GM19328 (cell line): ENCODE results near the gene PLEKHB1.
"Not testable (repeated sequence)": the region's sequence is repeated elsewhere in the genome, so short reads cannot be mapped to it uniquely, and the experiment has no call there.

Experiments
- ATAC-seq: cut with Tn5 transposase; IDR thresholded peaks from one replicate; pipeline ENCODE4 v1.9.1; 2021; ENCODE audit warnings: mild to moderate bottlenecking, moderate library complexity; ENCODE audit not compliant: unreplicated experiment

Gene PLEKHB1

GRCh38 chr11:73670808-73671207, 24.4 kb downstream of the PLEKHB1 start:
- ATAC-seq, result no peak

GRCh38 chr11:73671701-73672100, 25.3 kb downstream of the PLEKHB1 start:
- no peak for ATAC-seq

DNA sequence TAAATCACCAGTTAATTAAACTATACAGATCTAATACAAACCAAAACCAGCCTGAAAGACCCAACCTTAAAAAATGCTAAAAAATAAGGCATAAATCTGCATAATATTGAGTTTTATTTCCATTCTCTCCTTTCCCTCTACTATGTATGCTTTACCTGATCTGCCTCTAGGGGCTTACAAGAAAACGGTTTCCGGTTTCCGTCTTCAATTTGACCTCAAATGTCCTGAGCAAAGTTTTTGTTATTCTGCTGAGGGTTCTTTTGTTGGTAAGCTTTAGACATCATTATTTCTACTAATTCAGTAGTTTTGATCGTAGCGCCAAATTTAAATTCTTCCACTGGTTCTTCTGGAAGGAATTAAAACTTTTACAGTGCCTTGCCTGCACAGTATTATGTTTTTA, 30.2 kb downstream of the PLEKHB1 start:
- not testable (repeated sequence) for ATAC-seq

DNA sequence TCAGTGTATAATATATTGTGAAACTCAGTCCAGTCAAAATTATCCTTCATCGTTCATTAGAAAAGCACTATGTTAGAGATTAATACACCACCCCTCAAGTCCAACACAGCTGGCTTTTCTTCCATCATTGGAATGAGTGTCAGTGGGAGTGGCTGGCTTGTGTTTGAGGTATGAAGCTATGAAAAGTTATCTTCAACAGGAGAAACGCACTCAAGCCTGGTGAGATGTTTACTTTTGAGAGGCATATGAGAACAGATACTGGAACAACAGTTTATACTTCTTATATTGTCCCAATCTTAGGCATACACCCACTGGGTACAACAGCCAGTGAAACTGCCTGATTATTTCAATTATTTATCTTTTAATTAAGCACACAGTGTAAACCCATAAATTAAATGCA, 34.3 kb downstream of the PLEKHB1 start:
- no peak for ATAC-seq

DNA sequence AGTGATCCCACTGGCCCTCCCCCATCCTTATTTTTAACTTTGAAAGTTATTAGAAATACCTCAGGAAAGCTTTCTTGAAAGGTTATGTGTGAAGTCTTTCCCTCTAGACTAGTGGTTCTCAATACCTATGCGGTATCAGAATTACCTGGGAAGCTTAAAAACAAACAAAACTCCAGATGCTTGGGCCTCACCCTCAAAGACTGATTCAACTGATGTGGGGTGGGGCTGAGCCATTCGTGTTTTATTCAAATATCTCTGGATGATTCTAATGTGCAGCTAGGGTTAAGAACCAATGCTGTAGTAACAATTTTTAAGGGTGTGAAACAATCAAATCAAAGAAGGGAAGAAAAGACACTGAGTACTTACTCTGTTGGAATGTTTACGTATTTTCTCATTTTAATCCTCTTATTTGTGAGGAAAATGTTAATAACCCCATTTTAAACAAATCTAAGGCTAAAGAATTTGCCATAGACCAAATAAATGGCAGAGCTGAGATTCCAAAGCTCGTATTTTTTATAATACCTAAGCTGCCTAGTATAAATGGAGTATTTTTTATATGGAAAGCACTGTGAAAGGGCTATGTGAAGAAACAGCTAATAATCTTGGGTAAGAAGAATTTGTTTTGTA, 47.6 kb downstream of the PLEKHB1 start:
- no peak for ATAC-seq

- no peak for ATAC-seq
These were observed 58.7 kb downstream of the PLEKHB1 start for GRCh38 chr11:73705053-73705452.

DNA sequence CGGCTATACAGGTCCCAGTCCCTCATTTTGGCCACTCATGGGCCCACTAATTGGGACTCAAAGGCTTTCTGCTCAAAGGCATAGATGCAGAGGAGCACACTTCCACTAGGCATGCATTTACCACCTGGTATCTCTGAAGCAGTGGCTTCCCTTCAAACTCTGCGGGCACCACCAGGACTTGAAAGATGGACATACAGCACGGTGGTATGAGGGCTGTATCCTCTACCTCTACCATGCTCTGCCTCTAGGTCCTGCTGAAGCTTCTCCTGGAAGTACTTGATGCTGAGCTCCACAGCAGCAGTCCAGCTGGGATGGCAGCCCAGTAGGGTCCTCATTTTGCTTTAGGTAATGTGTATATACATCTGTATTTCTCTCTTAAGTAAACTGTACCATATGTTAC, 64.6 kb downstream of the PLEKHB1 start:
- no peak for ATAC-seq
